GM19395 (cell line): ENCODE results near the gene CAMK2G.

Experiments used
- ATAC-seq: cut with Tn5 transposase; IDR thresholded peaks from one replicate; pipeline ENCODE4 v1.9.1; 2021; ENCODE audit warnings: mild to moderate bottlenecking, moderate library complexity; ENCODE audit not compliant: unreplicated experiment

The CAMK2G gene

GRCh38 chr10:73865459-73866442 lies 8.6 kb downstream of the CAMK2G start:
- ATAC-seq: peak; percentile 76

GRCh38 chr10:73865107-73865458 lies 9.3 kb downstream of the CAMK2G start:
- ATAC-seq: no peak

- ATAC-seq: no peak
Measured at GRCh38 chr10:73864229-73864628, 10.1 kb downstream of the CAMK2G start.

- no peak for ATAC-seq
Measured at GRCh38 chr10:73863039-73863817, 11.1 kb downstream of the CAMK2G start.

- no peak for ATAC-seq
Measured at GRCh38 chr10:73862011-73862410, 12.3 kb downstream of the CAMK2G start.

GRCh38 chr10:73859784-73860491 lies 14.4 kb downstream of the CAMK2G start:
- no peak for ATAC-seq

GRCh38 chr10:73859428-73859783 lies 14.9 kb downstream of the CAMK2G start:
- no peak for ATAC-seq

GRCh38 chr10:73858750-73859427 lies 15.5 kb downstream of the CAMK2G start:
- no peak for ATAC-seq

GRCh38 chr10:73858013-73858708 lies 16.2 kb downstream of the CAMK2G start:
- no peak for ATAC-seq

GRCh38 chr10:73857446-73857845 lies 16.9 kb downstream of the CAMK2G start:
- ATAC-seq: peak; percentile 77

GRCh38 chr10:73856261-73856660 lies 18.1 kb downstream of the CAMK2G start:
- no peak for ATAC-seq

- no peak for ATAC-seq
Measured at GRCh38 chr10:73855413-73855812, 18.9 kb downstream of the CAMK2G start.

GRCh38 chr10:73854310-73854709 lies 20.0 kb downstream of the CAMK2G start:
- ATAC-seq: no peak

GRCh38 chr10:73853196-73853595 lies 21.2 kb downstream of the CAMK2G start:
- no peak for ATAC-seq

GRCh38 chr10:73850863-73851461 lies 23.4 kb downstream of the CAMK2G start:
- no peak for ATAC-seq

- ATAC-seq: no peak
Measured at GRCh38 chr10:73850211-73850610, 24.1 kb downstream of the CAMK2G start.

- peak; percentile 92 for ATAC-seq
Measured at GRCh38 chr10:73848821-73849489, 25.4 kb downstream of the CAMK2G start.

GRCh38 chr10:73847031-73847430 lies 27.3 kb downstream of the CAMK2G start:
- ATAC-seq: no peak

- ATAC-seq: no peak
Measured at GRCh38 chr10:73843261-73843660, 31.1 kb downstream of the CAMK2G start.
